GM19240 (cell line): Measurements from ENCODE around the gene RBMS3.
"Not testable (repeated sequence)": the region's sequence is repeated elsewhere in the genome, so short reads cannot be mapped to it uniquely, and the experiment has no call there.

Experiments
- DNase-seq: peaks from one replicate; pipeline ENCODE4 v3.0.0; 2011; ENCODE audit warnings: low spot score; ENCODE audit not compliant: insufficient read length

Gene RBMS3

DNA sequence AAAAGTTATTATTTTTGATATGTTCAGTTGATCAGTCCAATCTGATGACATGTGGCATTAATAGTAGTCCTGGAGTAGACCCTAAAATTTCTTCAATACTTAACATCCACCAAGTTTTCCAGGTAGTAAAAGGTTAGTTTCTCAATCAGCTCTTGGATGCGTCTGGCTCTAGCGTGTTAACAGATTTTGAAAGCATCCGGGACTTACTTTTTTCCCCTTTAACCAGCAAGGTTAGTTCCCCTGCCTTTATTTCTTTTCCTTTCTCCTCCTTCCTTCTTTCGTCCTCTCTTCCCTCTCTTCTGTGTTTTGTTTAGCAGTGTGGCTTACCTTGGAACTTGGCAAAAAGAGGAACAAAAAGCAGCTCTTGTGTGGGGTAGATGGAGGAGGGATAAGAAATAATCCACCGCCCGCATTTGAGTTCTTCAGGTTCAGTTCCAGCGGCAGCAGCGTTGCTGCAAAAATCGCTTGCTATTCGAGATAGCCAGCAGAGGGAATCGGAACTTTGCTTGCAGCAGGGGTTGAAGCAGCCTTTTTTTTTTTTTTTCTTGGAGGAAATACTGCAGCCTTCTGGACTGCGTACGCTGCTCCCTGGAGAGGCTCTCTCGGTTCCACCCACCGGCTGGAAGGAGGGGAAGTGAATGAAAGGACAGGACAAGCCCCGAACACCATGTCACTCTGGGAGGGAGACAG lies at the start of gene RBMS3:
TSS of gene RBMS3 (plus strand) at position 668 of the 690 bp plus-strand sequence.
- no peak for DNase-seq

DNA sequence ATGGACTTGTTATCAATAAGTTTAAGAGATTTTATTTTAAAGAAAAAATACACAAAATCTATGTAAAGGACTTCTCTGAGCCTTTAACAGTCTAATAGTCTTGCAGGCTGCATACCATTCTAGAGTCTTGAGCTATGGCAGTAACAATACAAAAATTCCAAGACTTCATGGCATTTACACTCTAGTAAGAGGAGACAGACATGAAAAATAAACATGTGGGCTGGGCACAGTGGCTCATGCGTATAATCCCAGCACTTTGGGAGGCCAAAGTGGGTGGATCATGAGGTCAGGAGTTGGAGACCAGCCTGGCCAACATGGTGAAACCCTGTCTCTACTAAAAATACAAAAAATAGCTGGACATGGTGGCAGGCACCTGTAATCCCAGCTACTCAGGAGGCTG lies 47.7 kb upstream of the RBMS3 start:
- not testable (repeated sequence) for DNase-seq

DNA sequence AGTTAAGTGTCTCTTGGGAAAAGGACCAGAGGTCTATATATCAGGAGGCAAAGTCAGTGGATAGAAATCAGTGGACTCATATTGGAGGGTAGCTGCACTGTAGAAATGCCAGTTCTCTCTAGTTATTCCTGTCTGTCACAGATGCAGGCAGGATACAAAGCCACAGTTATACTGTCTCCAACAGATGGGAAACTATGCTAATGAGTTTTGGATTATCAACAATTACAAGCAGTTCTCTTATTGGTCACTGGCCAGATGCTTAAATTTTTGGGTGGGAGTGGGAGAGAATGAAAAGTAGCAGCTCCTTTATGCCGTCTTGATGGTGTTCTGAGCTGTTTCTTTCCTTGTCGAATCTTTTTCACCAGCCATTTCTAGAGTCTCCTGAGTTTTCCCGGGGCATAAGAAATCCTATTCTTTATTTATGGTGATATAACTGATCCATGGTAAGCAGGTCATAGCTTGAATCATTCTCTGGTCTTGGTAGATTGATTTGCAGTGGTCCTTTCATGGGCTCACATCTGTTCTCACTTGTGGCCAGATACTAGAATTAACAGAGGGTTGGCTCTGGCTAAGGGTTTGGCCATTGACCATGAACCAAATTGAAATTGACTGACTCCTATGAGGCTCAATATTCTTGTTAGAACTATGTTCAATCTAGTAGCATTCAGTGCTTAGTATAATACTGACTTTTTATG lies 44.6 kb upstream of the RBMS3 start:
- no peak for DNase-seq

DNA sequence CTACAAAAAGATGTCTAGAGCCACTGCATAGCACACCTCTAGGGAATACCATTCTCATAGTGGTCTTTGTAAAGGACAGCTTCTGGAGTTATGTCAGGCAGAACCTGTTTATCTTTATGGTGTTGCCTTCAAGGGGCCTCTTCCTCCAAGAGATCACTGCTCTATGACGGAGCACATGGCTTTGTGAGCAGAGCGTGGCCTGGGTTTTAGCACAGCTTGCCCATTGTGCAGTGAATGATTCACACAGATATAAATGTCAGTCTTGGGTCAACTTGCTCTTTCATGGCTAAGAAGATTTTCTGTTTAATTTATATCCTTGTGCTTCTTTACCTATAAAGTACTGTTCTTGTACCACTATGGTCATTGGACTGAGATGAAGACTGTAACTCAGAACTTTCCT lies 41.5 kb upstream of the RBMS3 start:
- DNase-seq: no peak

DNA sequence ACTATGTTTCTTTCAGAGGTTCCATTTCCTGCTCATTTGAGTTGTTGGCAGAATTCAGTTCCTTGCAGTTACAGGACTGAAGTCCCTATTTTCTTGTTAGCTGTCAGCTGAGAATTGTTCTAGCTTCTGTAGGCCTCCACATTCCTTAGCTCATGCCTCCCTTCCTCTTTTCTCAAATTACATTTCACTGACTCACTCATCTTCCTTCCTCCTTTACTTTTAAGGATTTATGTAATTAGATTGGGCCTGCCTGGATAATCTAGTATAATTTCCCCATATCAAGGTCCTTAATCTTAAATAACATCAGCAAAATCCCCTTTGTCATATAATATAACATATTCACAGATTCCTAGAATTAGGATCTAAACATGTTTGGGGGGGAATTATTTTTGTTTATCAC lies 40.6 kb upstream of the RBMS3 start:
- no peak for DNase-seq

DNA sequence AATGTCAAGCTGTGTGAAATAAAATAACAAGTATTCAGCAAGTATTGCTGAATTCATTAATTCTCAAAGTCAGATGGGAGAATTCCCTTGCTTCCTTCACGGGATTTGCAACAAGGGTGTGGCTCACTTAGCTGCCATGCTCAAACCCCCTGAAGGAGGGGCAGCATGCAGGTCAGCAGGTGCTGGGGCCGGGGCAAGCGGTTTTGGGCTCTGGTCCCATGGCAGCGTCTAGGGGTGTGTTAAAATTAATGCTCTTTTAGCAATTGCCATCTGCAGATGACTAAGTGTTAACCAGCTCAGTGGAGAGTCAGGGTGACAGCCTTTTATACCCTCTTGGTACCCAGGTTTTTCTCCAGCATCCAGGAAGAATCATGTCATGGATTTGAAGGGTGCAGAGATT lies 40.0 kb upstream of the RBMS3 start:
- no peak for DNase-seq

DNA sequence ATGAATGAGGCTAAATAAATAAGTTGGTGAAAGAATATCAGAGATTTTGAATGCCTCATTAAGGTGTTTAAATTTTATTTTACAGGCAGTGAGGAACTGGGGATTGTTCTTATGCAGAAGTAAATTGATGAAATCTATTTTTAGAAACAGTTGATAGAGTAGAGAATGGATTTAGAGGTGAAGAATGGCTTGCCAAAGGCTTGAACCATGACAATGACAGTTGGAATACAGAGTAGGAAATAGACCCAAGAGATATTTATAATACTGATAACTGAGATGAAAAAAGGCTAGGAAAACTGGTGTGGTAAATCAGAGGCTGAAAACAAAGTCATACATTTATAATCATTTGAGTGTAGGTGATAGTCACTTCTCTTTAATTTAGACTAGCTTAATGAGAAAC lies 39.0 kb upstream of the RBMS3 start:
- DNase-seq: no peak

DNA sequence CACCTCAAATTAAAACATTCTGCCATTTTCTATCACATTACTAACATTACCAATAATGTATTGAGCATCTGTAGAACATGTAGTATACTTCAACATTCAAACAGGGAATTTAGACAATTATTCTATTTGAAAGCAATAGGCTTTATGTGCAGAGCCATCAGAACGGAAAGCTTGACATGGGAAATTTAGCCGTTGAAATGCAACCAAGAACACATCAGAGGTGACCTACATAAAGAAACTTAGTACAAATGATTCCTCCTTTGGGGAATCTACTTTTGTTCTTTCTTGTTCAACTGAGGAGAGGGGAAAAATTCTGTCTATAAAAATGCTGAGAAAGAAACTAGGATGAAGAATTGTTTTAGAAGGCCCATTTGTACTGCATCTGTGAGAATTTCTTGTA lies 38.6 kb upstream of the RBMS3 start:
- no peak for DNase-seq

DNA sequence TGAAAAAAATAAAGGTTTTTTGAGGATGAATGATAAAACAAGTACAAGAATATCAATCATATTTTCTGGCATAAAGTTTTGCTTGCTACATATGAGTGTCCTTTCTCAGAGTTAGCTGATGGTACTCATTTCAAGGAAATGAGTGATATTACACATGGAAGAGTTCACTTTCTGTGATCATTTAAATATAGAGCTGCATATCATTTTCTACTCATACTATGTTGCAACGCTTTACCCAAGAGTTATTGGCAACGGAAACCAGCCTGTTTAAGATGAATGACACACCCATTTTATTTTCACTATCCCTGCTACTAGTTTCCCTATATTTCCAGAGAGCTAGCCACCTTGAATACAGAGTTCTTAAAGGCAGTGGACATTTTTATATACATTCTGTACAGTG lies 35.4 kb upstream of the RBMS3 start:
- no peak for DNase-seq

DNA sequence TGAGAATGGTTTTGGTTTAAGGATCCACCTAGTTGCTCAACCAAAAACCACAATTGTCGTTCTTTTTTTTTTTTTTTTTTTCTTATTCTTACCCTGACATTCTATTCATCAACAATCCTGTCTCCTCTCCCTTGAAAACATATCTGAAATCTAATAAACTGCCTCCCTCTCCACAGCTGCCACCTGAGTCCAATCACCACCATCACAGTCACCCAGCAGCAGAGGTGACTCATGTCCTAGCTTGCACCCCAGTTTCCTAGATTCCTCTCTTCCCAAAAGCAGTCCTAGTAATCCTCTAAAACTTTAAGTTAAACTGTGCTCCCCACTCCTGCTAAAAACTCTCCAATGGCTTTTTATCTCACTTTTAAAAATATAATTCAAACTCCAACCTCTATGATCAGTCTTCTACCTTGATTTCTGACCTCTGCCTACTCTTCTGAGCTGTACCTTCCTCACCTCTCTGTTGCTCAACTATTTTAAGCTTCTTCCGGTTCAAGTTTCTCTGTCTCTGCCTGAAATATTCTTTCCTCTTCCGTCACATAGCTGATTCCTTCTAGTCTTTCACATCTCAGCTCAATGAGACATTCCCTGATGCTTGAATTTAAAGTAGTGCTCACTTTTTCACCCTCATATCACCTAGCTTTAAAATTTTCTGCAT lies 33.7 kb upstream of the RBMS3 start:
- no peak for DNase-seq

DNA sequence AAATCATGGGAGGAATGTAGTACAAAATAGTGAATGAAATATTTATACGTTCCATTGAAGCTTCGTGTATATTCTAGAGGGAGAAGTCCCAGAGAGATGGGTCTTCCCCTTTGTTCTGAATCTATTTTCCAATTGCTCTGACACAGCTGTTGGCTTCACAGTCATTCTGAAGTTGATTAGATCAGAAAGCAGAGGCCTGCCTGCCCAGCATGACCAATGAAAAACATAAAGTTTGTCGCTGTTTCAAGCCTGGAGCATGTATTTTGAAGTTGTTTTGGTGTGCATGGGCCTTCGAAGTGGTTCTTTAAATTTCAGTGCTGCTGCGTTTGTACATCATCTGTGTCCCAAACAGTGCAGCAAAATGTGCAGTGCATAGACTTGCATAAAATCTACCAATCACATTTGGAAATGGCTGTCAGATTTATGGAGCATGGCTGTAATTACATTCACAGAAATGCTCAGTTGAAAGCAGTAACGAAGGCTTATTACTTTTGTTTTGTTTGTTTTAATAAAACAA lies 31.0 kb upstream of the RBMS3 start:
- no peak for DNase-seq

DNA sequence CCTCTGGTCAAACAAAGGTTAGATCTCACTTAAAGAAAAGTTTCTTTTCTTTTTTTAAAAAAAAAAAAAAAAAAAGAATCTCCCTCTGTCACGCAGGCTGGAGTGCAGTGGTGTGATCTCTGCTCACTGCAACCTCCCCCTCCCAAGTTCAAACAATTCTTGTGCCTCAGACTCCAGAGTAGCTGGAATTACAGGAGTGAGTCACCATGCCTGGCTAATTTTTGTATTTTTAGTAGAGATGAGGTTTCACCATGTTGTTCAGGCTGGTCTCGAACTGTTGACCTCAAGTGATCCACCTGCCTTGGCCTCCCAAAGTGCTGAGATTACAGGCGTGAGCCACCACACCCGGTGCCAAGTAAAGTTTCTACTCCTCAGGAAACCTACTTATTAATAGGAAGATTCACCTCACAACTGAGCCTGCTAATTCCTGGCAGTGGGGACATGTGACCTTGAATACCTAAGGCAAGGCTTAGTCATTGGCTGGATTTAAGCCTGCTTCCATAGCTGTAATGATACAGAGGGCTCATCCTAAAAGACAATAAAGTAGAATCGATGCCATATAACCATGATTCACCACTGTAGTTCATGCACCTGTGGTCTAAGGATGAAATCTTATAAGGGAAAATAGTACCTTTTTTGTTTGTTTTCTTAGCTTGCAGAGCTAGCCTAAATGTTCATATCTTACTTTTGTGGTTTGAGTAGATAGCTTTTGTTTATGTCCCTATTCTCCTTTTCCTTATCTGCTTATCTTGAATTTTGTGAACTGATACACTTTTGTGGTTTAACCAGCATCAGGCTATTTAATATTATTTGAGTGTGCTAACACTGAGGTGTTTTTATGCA lies 24.8 kb upstream of the RBMS3 start:
- no peak for DNase-seq

DNA sequence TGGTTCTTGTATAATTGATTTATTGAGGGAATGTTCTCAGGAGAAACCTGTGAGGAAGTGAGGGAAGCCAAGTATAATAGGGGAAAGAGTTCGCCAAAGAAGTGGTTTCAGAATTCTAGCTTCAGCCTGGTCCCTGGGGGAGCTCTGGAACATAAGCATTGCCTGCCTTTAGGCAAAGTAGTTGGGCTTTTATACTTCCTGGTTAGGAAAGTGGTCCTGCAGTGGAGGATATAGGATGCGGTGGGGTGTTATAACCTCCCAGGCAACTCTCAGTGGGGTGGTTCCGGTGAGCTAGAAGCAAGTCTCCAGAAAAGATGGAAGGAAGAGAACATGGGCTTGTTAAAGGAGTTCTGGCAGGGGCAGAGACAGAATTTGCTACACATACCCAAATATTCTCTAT lies 22.7 kb upstream of the RBMS3 start:
- DNase-seq: no peak

DNA sequence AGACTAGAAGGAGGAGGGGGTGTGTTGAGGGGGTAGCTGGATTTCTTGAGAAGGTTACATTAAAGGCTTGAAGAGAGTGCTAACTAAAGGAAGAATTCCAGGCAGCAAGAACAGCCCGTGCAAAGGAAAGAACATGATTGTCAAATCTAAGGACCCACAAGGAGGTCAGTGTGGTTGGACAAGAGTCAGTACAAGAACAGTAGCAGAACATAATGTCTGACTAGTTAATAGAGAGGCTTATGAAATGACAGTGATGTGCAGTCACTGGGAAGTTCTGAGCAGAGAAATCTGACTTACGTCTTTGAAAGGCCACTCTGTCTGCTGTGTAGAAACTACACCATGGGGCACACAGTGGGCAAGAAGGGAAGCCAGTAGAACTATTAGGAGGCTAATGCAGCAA lies 19.8 kb upstream of the RBMS3 start:
- DNase-seq: no peak

DNA sequence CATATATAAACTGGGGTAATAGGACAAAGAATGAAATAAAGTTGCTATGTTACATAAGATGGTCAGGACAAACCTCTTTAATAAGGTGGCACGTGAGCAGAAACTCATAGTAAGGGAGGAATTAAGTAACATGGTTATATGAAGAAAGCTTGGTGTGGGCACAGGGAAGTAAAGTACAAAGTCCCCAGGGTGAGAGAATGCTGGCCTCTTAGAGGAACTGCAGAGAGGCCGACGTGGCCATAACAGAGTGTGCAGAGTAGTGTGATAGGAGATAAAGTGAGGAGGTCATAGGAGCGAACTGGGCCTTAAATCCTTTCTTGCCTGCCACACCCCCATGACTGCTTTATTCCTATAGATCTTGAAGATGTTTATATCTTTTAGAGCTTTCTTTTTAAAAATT lies 17.4 kb upstream of the RBMS3 start:
- DNase-seq: no peak

DNA sequence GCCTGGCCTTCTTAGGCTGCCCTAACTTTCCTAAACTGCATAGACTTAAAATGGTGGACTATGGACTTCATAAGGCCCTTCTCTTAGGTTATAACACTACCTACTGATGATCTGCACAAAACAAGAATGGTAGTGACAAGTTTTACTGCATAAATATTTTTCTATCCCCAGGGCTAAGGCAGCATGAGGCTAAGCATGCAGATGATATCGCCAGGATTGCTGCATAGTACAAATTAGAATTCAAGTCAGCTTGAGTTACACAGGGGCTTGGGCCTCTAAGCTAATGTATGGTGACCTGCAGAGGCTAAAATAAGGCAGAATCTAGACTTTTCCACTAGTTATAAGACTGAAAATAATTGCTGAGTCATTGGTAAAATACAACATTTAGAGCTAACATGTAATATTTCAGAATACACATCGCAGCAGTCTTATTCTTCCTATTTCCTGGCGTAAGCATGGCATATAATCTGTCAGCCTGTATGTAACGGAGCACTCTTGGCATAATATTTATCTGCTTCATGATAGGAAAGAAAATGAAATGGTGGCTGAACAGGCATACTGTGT lies 15.3 kb upstream of the RBMS3 start:
- DNase-seq: no peak

DNA sequence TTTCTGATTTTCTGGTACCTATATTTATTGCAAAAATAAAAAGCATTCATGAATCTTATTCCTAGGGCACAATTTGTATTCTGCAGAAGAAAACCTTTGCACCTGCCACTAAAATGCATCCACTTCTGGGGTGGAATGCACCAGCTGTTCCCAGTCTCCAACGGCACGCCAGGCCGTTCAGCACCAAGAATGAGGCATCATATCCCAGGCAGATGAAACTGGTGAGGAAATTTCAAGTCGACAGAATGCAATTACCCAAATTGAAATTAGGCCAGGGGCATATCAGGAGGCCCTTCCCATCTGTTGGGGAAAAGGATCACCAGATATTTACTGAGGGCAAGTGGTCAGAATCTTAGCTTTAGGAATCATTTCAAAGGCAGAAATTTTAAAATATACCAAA lies 13.6 kb upstream of the RBMS3 start:
- no peak for DNase-seq

DNA sequence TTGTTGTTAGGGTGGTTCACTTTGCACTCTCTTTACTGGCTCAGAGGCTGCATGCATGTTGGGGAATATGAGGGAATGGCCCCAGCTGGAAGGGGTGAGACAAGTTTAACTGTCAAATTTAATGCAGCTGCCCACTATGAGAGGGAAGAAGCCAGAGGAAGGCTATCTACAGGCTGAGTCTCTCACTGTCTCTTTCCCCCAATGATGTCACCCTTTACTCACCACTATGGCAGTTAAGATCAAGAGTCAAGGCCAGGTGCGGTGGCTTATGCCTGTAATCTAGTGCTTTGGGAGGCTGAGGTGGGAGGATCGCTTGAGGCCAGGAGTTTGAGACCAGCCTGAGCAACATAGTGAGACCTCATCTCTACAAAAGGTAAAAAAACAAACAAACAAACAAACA lies 12.2 kb upstream of the RBMS3 start:
- no peak for DNase-seq

DNA sequence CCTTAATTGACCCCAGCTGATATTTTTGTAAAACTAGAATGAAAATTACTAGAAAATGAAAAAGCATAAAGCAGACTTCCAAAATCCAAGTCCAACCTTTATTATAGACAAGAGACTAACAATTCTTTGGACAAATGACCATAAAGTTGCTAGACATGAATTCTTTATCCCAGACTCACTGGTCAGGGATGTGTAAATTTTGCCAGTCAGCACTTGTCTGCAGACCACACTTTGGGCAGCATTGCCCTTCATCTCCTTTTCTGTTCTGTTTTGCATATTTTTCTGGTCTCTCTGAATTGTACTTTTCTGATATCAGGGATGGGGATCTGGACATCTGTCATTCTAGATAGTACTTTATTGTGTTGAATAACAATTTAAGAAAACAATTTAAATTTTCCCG lies 10.1 kb upstream of the RBMS3 start:
- no peak for DNase-seq

DNA sequence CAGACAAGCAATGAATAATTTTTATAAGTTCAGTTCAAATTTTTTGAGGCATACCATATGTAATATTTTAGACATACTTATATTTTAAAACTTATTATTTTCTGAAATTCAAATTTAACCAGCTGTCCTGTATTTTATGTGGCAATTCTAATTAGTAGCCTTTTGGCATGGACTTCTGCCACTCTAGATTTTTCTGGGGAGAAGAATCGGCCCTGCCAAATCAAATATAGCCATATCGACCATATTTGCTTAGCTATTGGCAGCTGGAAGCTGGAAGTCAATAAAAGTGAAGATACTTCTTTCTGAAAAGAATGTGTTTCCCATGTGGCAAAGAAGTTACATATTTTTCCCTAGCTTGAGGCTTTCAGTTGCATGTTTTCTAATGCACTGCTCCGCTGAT lies 9.4 kb upstream of the RBMS3 start:
- no peak for DNase-seq

DNA sequence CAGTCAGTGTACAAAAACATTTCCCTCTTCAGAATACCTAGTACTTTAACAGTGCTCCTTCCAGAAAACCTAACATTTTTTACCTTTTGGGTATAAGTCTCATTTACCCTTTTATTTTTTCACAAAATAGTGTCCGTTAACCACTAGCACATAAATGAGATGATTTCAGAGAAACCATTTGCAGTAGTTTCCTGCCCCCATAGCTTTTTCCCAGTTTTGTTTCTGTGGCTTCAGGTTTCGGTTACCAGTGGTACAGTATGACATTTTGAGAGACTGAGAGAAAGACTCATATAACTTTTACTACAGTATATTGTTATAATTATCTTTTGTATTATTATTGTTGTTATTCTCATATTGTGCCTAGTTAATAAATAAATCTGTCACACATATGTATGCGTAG lies 6.2 kb upstream of the RBMS3 start:
- no peak for DNase-seq
